GM19099 (cell line): ENCODE measurements around the gene TRIP11.

Source experiments
- POLR2A ChIP-seq: IDR thresholded peaks from 3 replicates; pipeline ENCODE4 v1.6.1; 2011; ENCODE audit warnings: low read depth; ENCODE audit not compliant: insufficient read length; ENCODE audit errors: extremely low read depth

TRIP11 gene

GRCh38 chr14:92039719-92040430, at the start of gene TRIP11:
TRIP11 (minus strand) TSS chr14:92040059; CDS start chr14:92039685, 374 bp downstream.
- peak; percentile 98 for TF ChIP-seq POLR2A

- no peak for TF ChIP-seq POLR2A
Observed at GRCh38 chr14:92088494-92088893, 48.6 kb upstream of the TRIP11 start.

GRCh38 chr14:92074555-92074954, 34.7 kb upstream of the TRIP11 start:
- no peak for TF ChIP-seq POLR2A

GRCh38 chr14:92058006-92058917, 18.4 kb upstream of the TRIP11 start:
- TF ChIP-seq POLR2A, result no peak

- no peak for TF ChIP-seq POLR2A
Observed at GRCh38 chr14:92049781-92050180, 9.9 kb upstream of the TRIP11 start.

GRCh38 chr14:92041203-92041602, 1.3 kb upstream of the TRIP11 start:
- no peak for TF ChIP-seq POLR2A

GRCh38 chr14:92040431-92041051, 682 bp upstream of the TRIP11 start:
- no peak for TF ChIP-seq POLR2A

- TF ChIP-seq POLR2A, result no peak
Observed at GRCh38 chr14:92039063-92039718, 668 bp downstream of the TRIP11 start.

GRCh38 chr14:92037989-92038388, 1.9 kb downstream of the TRIP11 start:
- no peak for TF ChIP-seq POLR2A

- no peak for TF ChIP-seq POLR2A
Observed at GRCh38 chr14:92035890-92036289, 4.0 kb downstream of the TRIP11 start.

GRCh38 chr14:92033906-92034687, 5.8 kb downstream of the TRIP11 start:
- TF ChIP-seq POLR2A, result no peak

GRCh38 chr14:92033433-92033832, 6.4 kb downstream of the TRIP11 start:
- TF ChIP-seq POLR2A, result no peak

GRCh38 chr14:92026548-92027190, 13.2 kb downstream of the TRIP11 start:
- no peak for TF ChIP-seq POLR2A

GRCh38 chr14:92022036-92022435, 17.8 kb downstream of the TRIP11 start:
- TF ChIP-seq POLR2A, result no peak
